ENCODE results near the gene DIPK2A.
A peak's percentile ranks its signal among the peaks of the same experiment; 100 is the strongest.

Gene DIPK2A

DNA sequence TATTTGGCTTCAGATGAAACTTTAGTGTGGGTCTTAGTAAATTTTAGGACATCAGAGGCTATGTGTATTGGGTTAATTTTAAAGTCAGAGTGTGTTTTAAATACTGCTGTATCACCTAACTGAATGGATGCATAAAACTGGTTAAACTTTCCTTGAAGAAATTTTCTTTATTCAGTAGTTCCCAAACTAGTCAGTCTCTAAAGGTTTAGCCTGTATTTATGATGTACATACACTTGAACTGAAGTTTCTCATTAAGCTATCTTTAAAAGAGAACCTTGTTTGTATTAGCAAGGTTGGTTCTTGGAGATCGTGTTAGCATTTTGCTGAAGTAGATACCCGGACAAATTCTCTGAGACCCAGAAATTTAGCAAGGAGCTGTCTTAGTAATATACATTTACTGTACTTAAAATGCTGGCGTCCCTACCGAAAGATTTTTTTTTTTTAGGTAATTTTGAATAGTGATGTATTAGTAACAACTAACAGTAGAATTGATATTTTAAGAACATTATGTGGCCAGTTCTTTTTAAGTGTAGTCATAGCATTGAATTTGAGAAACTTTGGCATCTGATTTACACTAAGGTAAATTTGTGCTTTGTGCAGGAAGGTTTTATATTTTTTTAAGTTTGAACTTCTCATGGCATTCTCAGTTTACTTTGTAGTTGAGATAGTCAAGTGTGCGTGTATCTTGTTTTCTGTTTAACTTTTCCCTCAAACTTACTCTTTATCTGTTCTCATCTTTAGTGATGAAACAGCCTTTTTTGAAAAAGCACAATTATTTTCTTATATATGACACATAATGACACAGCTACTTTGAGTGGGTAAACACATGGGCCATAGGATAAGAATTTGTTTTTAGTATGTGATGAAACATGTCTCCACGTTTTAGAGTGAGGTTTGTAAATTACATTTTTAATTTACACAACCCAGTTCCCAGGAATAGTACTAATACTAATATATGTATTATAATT, 2.9 kb downstream of the DIPK2A start:
- no peak for DNase-seq

DNA sequence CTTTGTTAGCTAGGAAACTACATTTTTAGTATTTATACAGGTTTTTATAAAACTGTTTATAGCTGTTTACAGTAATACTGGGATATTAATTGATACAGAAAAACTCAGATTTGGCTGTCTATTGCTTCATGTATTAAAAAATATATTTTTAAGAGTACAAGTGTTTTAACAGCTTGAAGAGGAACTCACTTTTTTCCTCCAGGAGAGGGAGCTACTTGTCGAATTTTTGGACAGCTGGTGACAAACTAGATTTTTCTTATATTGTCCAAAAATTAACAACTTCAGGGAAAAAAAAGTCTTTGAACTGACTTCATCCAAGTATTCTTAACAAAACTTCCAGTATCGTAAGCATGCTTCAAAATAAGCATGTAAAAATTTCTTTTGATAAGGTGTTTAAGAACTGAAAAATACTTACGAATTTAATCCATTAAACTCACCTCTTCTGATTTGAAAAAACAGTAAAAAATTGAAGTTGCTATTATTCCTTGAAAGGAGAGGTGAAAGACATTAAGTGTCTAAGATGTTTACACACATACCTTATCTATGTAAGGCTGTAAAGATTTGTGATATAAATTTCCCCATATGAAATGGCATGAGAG, 4.0 kb downstream of the DIPK2A start:
- DNase-seq, result peak; percentile 7

DNA sequence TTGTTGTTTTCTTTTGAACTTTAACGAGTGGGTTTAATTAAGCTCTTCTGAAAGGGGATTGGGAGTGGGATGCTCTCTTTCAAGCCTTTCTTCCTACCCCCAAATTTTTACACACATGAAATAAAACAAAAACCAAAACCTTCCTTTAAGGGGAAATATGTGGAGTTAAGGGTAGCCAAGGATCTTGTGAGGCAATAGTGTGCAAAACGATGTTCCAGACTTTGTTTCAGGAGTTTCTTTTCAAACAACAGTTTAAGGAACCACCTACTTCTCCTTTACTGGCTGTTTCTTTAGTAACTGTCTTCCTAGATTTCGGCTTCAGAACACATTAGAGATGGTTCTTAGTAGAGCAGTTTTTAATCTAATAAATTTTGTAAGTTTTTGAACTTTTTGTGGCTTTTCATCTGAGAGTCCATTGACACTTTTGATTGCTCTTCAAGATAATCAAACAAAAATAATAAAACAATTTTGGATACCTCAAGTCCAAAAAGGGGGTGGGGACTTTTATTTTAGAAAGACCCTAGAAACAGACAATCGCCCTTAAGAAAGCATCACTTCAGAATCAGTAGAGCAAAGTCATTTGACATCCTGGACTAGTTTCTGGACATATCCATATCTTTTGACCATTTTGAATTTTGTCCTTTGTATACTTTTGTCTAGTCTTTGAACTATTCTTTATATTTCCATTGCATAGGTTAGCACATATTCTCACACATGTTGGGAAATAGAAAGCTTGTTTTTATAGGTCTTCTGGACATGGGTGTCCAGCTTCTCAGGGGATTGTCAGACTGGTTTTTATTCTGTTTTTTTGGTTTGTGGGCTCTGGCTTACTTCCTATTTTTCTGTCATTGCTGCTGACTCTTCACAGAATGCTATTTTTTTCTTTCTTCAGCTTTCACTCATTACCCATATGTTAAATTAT, 6.0 kb downstream of the DIPK2A start:
- DNase-seq, result no peak

DNA sequence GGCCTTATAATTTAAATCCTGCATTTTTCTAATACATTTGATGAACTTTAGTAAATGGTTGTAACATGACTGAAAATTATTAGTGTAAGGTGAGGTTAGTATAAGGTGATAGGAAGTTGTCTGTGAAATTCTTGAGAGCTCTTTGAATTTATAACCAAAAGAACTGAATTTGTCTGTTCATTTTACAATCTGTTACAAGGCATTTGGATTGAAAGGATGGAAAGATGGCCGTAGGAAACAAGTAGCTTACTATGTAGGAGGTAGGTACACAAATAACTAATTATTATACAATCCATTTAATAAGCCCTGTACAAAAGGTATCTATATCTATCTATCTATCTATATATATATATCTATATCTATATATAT, 6.6 kb downstream of the DIPK2A start:
- no peak for DNase-seq

DNA sequence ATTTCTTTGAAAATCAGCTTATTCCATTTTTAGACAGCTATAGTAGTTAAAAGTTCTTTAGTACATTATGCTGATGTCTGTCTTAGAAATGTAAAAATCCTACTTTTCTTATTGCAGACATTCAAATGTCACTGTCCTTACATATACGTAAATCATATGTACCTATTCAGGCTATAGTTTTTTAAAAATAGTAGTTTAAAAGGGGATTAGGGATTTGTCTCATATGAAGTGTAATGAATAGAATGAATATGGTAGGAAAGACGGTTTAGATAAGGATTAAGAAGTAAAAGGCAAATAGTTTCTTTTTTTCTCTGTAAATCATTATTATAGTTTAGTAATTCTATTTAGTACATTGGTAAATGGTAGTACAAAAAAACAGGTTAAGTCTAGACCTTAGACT, 7.4 kb downstream of the DIPK2A start:
- no peak for DNase-seq

DNA sequence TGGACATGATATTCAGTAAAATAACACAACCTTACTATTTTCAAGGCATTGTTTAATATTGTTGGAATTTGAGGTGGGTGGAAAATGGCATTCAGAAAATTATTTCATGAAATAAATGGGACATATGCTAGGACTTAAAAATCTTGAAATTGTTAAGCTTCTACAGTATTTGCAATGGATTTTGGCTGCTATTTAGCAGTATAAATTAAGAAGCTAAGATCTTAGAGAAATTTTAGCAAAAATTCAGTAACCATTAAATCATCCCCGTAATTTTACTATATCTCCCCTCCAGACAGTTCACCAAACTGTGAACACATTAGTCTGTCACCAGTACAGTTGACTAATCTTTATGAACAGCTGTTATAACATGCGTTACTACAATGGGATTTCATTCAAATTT, 8.2 kb downstream of the DIPK2A start:
- no peak for DNase-seq

DNA sequence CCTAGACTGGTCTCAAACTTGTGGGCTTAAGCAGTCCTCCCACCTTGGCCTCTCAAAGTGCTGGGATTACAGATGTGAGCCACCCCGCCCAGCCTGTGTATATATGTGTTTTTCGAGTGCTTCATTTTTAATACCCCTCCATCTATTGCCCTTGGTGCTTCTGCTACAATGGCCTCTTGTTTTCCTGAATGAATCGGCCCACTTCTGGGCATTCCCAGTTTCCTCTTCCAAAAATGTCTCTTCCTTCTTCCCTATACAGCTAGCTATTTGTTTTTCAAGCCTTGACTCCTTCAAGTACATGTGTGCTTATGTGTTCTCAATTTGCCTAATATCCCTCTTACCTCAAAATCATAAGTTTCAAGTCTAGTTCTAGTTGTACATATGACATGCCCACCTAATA, 16.7 kb downstream of the DIPK2A start:
- no peak for DNase-seq

DNA sequence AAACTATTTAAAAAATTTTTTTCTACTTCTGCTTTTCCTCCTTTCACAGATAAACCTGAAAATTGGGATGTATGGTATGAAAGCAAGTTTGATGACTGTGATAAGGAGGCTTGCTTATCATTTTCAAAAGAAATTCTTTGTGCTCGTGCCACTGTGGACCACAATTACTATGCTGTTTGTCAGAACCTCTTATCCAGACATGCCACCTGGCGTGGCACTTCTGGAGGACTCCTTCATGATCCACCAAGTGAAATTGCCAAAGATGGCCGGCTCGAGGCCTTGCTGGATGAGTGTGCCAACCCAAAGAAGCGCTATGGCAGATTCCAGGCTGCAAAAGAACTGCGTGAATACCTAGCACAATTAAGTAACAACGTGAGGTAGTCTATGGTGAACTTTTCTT, 17.8 kb downstream of the DIPK2A start:
- DNase-seq, result no peak

DNA sequence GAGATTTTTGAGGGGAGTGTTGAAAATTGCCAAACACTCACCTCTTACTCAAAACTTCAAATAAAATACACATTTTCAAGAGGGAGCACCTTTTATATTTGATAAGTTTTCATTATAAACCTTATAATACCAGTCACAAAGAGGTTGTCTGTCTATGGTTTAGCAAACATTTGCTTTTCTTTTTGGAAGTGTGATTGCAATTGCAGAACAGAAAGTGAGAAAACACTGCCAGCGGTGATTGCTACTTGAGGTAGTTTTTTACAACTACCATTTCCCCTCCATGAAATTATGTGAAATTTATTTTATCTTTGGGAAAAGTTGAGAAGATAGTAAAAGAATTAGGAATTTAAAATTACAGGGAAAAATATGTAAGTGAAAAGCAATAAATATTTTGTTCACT, 20.1 kb downstream of the DIPK2A start:
- no peak for DNase-seq

DNA sequence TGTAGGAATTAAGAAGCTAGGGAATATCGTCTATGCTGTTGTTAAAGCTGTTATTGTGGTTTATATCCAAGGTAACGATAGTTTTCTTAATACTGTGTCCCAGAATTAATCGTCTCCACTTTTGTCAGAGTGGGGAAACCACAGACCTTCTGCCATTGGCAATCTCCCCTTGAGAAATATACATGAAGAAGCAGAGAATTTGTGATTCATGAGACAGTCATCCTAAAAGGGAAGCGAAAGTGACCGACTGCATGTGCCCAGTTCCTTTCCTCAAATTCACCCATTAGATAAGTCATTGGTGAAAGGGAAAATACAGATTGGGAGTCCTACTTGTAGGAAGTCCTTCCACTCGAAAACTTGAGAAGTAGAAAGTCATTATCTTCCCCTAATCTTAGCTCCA, 26.6 kb downstream of the DIPK2A start:
- DNase-seq, result no peak

DNA sequence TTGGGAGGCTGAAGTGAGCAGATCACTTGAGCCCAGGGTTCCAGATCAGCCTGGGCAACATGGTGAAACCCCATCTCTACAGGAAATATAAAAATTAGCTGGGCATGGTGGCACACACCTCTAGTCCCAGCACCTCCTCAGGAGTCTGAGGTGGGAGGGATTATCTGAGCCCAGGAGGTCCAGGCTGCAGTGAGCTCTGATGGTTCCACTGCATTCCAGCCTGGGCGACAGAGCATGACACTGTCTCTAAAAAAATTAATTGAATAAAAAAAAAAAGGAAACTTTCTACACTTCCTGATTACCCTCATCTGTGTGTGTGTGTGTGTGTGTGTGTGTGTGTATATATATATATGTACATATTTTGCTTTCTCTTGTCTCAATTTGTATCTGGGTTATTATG, 31.4 kb downstream of the DIPK2A start:
- DNase-seq, result no peak

DNA sequence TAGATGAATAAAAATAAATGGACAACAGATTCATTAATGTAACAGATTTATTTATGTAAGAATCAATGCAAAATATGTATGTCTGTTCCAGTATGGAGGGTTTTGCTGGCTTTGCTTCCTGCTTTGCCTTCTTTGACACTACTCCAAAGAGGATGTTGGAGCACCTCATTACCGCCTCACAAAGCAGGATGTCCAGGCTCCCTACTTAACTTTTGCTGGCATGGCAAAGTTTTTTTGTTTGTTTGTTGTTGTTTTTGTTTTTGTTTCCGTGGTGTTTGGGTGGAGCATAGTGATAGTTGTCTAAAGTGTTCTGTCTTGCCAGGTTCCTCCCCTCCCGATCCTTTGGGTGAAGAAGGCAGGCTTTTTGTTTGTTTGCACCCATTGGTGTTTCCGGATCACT, 38.7 kb downstream of the DIPK2A start:
- DNase-seq, result no peak

DNA sequence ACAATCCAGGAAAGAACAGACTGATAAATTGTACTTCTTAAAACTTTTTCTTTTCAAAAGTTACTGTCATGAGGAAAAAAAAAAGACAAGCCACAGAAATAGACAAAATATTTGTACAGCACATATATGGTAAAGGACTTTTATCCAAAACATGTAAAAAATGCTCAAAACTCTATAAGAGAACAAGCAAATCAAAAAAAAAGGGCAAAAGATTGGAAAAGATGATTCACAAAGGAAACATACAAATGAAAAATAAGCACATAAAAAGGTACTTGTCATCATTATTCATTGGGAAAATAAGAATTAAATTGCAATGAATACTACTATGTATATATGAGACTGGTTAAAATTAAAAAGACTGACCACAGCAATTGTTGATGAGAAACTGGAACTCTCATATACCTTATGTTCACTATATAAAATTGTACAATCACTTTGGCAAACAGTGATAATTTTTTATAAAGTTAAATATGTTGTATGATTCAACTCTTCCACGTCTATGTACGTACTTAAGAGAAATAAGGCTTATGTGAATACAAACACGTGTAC, 39.7 kb downstream of the DIPK2A start:
- DNase-seq, result no peak

DNA sequence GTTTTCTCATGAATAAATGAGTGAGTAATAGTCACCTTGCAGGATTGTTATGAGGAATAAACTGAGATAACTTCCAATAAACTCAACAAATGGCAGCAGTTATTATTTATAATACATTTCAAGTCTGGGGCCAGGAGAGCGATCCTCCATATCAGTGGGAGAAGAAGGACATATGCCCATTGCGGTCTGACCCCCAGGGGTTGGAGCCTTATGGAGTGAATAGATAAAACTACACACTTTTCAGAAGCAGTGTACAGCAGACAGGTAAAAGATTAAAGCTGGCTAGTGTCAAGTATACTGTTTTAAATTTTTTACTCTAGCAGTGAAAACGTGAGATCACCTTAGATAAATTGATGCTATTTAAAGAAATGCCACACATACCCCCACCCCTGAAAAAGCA, 43.5 kb downstream of the DIPK2A start:
- DNase-seq, result no peak

DNA sequence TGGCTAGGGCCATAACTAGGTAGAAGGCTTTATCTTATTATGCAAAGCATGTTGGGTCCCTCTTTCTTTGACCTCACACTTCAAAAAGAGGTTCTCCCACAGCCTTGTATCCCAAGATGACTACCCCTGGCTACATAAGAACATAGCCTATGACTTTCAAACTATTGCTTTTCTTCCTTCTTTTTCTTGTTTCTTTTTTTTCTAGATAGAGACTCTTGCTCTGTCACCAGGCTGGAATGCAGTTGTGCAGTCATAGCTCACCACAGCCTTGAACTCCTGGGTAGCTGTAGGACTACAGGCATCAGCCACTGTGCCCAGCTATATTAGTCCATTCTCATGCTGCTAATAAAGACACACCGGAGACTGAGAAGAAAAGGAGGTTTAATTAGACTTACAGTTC, 47.2 kb downstream of the DIPK2A start:
- DNase-seq, result no peak
